Ishikawa (cell line): Measurements from ENCODE around the gene ARMH3.

ENCODE experiments used
- CEBPB ChIP-seq: IDR thresholded peaks from 2 replicates; pipeline ENCODE4 v1.6.1; 2012
- CREB1 ChIP-seq: IDR thresholded peaks from 2 replicates; pipeline ENCODE4 v1.6.1; 2012; ENCODE audit warnings: low read depth
- EGR1 ChIP-seq: IDR thresholded peaks from 2 replicates; pipeline ENCODE4 v1.6.1; 2012
- EP300 ChIP-seq: IDR thresholded peaks from 2 replicates; pipeline ENCODE4 v1.6.1; 2012; ENCODE audit warnings: borderline replicate concordance
- FOXM1 ChIP-seq: IDR thresholded peaks from 2 replicates; pipeline ENCODE4 v1.6.1; 2012; ENCODE audit warnings: low read depth, borderline replicate concordance
- NFIC ChIP-seq: IDR thresholded peaks from 2 replicates; pipeline ENCODE4 v1.6.1; 2012
- RAD21 ChIP-seq: IDR thresholded peaks from 2 replicates; pipeline ENCODE4 v1.6.1; 2012; ENCODE audit warnings: low read depth
- TAF1 ChIP-seq: IDR thresholded peaks from 2 replicates; pipeline ENCODE4 v1.6.1; 2012; ENCODE audit warnings: low read depth, mild to moderate bottlenecking
- TCF12 ChIP-seq: IDR thresholded peaks from 2 replicates; pipeline ENCODE4 v1.6.1; 2012; ENCODE audit warnings: low read depth
- TEAD4 ChIP-seq: IDR thresholded peaks from 2 replicates; pipeline ENCODE4 v1.6.1; 2012
- YY1 ChIP-seq: IDR thresholded peaks from 2 replicates; pipeline ENCODE4 v1.6.1; 2012; ENCODE audit warnings: low read depth
- ZBTB7A ChIP-seq: IDR thresholded peaks from 2 replicates; pipeline ENCODE4 v1.6.1; 2012; ENCODE audit warnings: low read depth
- TF ChIP-seq, protein P1 (sequence below): IDR thresholded peaks from 2 replicates; pipeline ENCODE4 v1.6.1; 2012
- TF ChIP-seq, protein P2 (sequence below): IDR thresholded peaks from 2 replicates; pipeline ENCODE4 v1.6.1; 2012; ENCODE audit warnings: low read depth, mild to moderate bottlenecking
- TF ChIP-seq, protein P3 (sequence below): IDR thresholded peaks from 2 replicates; pipeline ENCODE4 v1.6.1; 2012

Gene ARMH3

DNA sequence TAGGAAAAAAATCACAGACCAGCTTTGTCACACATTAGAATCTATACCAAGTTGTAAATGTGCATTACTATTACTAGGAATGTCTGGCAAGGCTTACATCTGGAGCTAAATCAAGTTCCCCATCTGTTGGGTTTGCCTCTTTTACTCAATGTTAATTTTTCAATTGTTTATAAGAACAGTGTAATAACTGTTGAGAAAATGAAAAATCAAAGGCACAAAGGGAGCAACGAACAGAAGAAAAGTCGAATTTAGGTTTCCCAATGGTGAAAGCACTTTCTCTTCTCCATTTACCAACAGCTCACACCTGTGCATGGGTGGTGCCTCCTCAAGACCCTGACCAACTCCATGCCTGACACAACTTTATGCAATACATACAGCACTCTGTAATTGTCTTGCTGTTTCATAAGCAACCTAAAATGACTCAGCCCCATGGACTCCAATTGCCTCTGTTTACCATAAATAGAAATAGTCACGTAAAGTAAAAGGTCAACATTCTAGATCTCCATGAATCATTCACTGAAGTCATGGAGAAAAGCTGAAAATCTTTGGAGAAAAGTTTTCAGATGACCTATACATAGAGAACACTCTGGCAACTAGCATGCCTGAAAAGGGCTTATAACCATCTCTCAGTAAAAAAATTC is 116.8 kb downstream of the ARMH3 start:
- TF ChIP-seq FOXM1 (no peak), ZBTB7A (no peak), CEBPB (no peak), YY1 (no peak), CREB1 (no peak), TEAD4 (no peak), EP300 (no peak), NFIC (no peak), RAD21 (no peak), TAF1 (no peak)
- TF ChIP-seq, protein P1, sequence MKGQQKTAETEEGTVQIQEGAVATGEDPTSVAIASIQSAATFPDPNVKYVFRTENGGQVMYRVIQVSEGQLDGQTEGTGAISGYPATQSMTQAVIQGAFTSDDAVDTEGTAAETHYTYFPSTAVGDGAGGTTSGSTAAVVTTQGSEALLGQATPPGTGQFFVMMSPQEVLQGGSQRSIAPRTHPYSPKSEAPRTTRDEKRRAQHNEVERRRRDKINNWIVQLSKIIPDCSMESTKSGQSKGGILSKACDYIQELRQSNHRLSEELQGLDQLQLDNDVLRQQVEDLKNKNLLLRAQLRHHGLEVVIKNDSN, result no peak
- TF ChIP-seq, protein P2, sequence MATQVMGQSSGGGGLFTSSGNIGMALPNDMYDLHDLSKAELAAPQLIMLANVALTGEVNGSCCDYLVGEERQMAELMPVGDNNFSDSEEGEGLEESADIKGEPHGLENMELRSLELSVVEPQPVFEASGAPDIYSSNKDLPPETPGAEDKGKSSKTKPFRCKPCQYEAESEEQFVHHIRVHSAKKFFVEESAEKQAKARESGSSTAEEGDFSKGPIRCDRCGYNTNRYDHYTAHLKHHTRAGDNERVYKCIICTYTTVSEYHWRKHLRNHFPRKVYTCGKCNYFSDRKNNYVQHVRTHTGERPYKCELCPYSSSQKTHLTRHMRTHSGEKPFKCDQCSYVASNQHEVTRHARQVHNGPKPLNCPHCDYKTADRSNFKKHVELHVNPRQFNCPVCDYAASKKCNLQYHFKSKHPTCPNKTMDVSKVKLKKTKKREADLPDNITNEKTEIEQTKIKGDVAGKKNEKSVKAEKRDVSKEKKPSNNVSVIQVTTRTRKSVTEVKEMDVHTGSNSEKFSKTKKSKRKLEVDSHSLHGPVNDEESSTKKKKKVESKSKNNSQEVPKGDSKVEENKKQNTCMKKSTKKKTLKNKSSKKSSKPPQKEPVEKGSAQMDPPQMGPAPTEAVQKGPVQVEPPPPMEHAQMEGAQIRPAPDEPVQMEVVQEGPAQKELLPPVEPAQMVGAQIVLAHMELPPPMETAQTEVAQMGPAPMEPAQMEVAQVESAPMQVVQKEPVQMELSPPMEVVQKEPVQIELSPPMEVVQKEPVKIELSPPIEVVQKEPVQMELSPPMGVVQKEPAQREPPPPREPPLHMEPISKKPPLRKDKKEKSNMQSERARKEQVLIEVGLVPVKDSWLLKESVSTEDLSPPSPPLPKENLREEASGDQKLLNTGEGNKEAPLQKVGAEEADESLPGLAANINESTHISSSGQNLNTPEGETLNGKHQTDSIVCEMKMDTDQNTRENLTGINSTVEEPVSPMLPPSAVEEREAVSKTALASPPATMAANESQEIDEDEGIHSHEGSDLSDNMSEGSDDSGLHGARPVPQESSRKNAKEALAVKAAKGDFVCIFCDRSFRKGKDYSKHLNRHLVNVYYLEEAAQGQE, result no peak
- TF ChIP-seq, protein P3, sequence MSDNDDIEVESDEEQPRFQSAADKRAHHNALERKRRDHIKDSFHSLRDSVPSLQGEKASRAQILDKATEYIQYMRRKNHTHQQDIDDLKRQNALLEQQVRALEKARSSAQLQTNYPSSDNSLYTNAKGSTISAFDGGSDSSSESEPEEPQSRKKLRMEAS, result no peak

DNA sequence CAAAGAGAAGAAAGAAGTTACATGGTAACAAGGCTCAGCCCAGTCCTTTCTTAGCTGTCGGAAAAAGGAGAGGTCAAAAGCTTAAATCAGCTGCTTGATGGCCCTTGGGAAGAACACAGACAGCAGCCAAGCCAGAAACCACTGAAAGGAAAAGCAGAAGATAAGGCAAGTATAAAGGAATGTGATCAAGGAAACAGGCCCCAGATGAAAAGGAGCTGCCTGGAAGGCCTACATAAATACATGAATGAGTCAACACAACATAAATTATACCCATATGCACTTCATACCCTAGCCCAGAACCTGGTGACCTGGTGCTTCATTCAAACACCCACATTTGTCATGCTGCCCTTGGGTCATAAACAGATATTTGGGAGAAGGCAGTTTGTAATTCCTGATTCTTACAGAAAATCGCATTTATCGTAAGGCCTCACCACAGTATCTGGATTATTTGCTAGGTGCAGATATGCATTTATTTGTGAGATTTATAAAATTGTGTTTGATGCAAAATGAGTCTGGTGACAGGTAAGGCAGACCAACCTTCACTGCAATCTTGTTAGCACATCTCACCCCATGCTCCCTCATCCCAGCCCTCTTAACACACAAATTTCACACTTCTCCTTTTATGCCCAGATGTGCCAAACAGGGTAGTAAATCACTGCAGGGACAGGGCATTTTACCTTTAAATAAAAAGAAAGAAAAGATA is 117.5 kb downstream of the ARMH3 start:
- TF ChIP-seq, protein P2, result no peak
- TF ChIP-seq CEBPB, result no peak
- TF ChIP-seq, protein P1, result no peak
- no peak for TF ChIP-seq EGR1
- no peak for TF ChIP-seq TCF12
- TF ChIP-seq NFIC, result no peak
- TF ChIP-seq EP300, result no peak

DNA sequence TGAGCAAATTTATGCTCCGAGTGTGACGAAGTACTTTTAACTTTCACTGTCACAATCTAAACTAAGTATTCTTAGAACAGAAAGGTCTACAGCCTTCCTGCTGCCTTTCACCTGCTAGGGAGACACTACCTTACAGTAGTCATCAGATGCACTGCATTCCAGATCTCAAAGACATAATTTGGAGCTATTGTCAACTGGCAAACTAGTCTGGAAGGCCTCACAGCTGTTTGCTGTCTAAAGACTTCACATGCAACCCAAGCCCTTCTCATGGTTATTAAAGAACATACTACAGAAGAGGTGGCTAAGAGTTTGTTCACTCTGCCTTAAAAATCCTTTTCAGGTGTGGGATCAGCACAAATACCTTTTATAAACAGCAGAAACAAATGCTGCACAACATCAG is 120.5 kb downstream of the ARMH3 start:
- no peak for TF ChIP-seq EGR1

DNA sequence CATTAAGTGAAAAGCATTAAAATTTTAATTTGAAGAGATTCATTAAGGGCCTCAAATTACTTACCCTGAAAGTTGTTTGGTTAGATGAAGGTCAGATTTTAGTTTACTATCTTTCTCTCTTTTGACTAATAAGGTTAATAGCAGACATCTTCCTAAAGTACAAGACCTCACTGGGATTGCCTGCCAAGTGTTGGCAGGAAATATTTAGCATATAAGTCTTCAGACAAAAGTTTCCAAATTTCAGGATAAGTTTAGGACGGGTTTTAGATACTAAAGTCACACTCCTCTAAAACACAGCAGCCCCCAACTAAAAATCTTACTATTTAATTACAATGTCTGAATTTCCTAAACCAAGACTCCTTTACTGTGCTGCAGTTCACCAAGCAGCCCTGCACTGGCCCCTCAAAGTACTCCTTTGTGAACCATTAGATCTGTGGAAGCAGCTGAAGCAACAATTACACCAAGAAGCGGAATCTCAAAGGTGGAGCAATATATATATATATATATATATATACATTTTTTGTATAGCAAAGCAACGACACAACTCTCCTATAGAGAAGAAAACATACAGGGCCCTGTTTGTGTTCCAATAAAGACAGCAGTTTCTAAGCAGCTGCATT is 121.2 kb downstream of the ARMH3 start:
- TF ChIP-seq, protein P1, result no peak
- TF ChIP-seq, protein P2, result no peak
- TF ChIP-seq CREB1, result no peak
- TF ChIP-seq YY1, result no peak
- no peak for TF ChIP-seq CEBPB
- TF ChIP-seq TEAD4, result no peak
- TF ChIP-seq, protein P3, result no peak
- no peak for TF ChIP-seq EP300
- TF ChIP-seq NFIC, result no peak
- no peak for TF ChIP-seq EGR1
- TF ChIP-seq TAF1, result no peak
- no peak for TF ChIP-seq ZBTB7A
- no peak for TF ChIP-seq RAD21
- no peak for TF ChIP-seq TCF12
- TF ChIP-seq FOXM1, result no peak
